Measurements from ENCODE around the gene ABCB9.

- TF ChIP-seq, protein P1, sequence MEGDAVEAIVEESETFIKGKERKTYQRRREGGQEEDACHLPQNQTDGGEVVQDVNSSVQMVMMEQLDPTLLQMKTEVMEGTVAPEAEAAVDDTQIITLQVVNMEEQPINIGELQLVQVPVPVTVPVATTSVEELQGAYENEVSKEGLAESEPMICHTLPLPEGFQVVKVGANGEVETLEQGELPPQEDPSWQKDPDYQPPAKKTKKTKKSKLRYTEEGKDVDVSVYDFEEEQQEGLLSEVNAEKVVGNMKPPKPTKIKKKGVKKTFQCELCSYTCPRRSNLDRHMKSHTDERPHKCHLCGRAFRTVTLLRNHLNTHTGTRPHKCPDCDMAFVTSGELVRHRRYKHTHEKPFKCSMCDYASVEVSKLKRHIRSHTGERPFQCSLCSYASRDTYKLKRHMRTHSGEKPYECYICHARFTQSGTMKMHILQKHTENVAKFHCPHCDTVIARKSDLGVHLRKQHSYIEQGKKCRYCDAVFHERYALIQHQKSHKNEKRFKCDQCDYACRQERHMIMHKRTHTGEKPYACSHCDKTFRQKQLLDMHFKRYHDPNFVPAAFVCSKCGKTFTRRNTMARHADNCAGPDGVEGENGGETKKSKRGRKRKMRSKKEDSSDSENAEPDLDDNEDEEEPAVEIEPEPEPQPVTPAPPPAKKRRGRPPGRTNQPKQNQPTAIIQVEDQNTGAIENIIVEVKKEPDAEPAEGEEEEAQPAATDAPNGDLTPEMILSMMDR (IDR thresholded peaks at IDR 0.05), result no peak
- TF ChIP-seq POLR2A (IDR thresholded peaks at IDR 0.05), result no peak
Observed at GRCh38 chr12:122997343-122998250, 31.3 kb upstream of the ABCB9 start.
